Chondrocyte (in vitro differentiated cells): Measurements from ENCODE around the gene LRRC4B. TPM values are rescaled to one million over a fixed set of nuclear protein-coding genes. Genes with fewer than 3 reads are reported as not detected.

Experiments
- DNase-seq: peaks from one replicate; pipeline ENCODE4 v3.0.0; 2021; ENCODE audit warnings: mixed read lengths, low spot score
- H3K27ac Mint-ChIP-seq: one replicate; pipeline ENCODE4 v1.8.0; 2021; ENCODE audit warnings: mild to moderate bottlenecking, moderate library complexity, mixed read lengths; ENCODE audit not compliant: unreplicated experiment
- H3K27me3 Mint-ChIP-seq: 2 replicates; pipeline ENCODE4 v1.8.0; 2021; ENCODE audit warnings: low read depth, mixed read lengths
- H3K36me3 Mint-ChIP-seq: 2 replicates; pipeline ENCODE4 v1.8.0; 2021; ENCODE audit warnings: low read depth, mixed read lengths
- H3K4me1 Mint-ChIP-seq: 2 replicates; pipeline ENCODE4 v1.8.0; 2021; ENCODE audit warnings: low read depth, mild to moderate bottlenecking, mixed read lengths
- H3K4me3 Mint-ChIP-seq: one replicate; pipeline ENCODE4 v1.8.0; 2021; ENCODE audit warnings: mild to moderate bottlenecking, moderate library complexity, mixed read lengths; ENCODE audit not compliant: unreplicated experiment
- H3K9me3 Mint-ChIP-seq: 2 replicates; pipeline ENCODE4 v1.8.0; 2021; ENCODE audit warnings: low read depth, mixed read lengths
- total RNA-seq: library from RNA; stranded (reverse); gene quantifications from 3 replicates; pipeline ENCODE4 v1.2.1, GENCODE V29; 2021
- TF ChIP-seq, protein P1 (sequence below): fragments of 200-600 bp; sonication (generic); IDR thresholded peaks from 2 replicates; pipeline ENCODE4 v1.5.0; 2021; ENCODE audit warnings: antibody characterized with exemption, mild to moderate bottlenecking, moderate library complexity

LRRC4B gene
- total RNA-seq, 1 donor from 2014 or later: 0.52 TPM

GRCh38 chr19:50490991-50491472 lies 77.2 kb downstream of the LRRC4B start:
- Mint-ChIP-seq H3K4me3 (no peak overlapping the region), H3K27ac (no peak overlapping the region), H3K36me3 (peaks cover 9% of the 10 kb centered on the region), H3K4me1 (peaks cover 9% of the 10 kb centered on the region), H3K9me3 (peaks cover 5% of the 10 kb centered on the region), H3K27me3 (peaks cover 65% of the 10 kb centered on the region)
- TF ChIP-seq, protein P1, sequence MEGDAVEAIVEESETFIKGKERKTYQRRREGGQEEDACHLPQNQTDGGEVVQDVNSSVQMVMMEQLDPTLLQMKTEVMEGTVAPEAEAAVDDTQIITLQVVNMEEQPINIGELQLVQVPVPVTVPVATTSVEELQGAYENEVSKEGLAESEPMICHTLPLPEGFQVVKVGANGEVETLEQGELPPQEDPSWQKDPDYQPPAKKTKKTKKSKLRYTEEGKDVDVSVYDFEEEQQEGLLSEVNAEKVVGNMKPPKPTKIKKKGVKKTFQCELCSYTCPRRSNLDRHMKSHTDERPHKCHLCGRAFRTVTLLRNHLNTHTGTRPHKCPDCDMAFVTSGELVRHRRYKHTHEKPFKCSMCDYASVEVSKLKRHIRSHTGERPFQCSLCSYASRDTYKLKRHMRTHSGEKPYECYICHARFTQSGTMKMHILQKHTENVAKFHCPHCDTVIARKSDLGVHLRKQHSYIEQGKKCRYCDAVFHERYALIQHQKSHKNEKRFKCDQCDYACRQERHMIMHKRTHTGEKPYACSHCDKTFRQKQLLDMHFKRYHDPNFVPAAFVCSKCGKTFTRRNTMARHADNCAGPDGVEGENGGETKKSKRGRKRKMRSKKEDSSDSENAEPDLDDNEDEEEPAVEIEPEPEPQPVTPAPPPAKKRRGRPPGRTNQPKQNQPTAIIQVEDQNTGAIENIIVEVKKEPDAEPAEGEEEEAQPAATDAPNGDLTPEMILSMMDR: no peak
- DNase-seq: peak; percentile 84

DNA sequence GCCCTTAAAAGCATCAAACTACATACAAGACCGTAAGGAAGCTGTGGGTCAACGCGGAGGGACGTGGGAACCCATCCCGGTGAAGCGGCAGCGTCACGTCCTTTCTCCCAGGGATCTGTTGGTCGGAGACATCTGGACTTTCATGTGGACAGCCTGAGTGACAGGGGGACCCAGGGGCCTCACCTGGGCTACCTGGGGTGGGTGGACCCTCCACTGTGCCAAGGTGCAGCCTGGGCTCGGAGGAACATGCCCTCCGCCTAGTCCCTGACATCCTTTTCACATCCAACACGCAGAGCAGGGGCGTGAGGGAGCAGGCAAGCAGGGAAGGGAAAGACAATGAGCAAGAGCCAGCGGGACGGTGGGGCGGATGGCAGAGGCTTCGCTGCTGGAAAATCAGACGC lies 77.8 kb downstream of the LRRC4B start:
- TF ChIP-seq, protein P1: no peak
- peaks cover 14% of the 10 kb centered on the region for H3K36me3 Mint-ChIP-seq
- peak; percentile 79 for DNase-seq
- H3K4me3 Mint-ChIP-seq: no peak overlapping the region
- peaks cover 69% of the 10 kb centered on the region for H3K27me3 Mint-ChIP-seq
- H3K9me3 Mint-ChIP-seq: peaks cover 5% of the 10 kb centered on the region
- H3K4me1 Mint-ChIP-seq: peaks cover 9% of the 10 kb centered on the region
- H3K27ac Mint-ChIP-seq: no peak overlapping the region

- peaks cover 5% of the 10 kb centered on the region for H3K9me3 Mint-ChIP-seq
These were observed 78.7 kb downstream of the LRRC4B start for GRCh38 chr19:50489461-50490011.

DNA sequence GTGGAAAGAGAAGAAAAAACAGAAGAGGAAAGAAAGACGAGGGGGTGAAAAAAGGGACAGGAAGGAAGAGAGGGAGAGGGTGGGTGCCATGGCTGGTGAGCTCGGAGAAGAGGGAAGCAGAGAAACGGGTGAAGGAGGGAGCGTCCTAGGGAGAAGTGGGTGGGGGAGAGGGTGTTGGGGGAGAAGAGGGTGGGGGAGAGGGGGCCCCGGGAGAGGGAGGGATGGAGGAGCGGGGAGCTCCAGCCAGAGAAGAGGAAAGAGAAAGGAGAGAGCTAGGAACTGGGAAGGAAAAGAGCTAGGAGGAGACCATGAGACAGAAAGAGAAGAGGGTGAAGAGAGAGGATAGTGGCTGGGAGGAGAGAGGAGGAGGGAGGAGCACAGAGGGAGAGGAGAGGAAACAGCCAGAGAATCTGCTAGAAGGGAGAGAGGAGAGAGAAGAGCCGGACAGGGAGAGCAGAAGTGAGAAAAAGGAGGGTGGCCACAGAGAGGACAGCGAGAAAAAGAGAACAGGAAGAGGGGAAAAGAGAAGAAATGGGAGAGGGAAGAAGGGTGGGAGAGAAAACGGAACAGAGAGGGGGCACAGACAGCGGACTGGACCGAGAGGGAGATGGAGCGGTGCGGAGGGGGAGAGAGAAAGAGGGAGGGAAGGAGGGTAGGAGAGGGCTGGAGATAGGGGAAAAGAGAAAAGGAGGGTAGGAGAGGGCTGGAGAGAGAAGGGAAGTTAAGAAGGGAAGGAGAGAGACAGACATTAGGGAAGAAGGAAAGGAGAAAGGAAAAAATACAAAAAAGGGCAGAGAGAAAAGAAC lies 79.6 kb downstream of the LRRC4B start:
- Mint-ChIP-seq H3K9me3 (peaks cover 5% of the 10 kb centered on the region), H3K4me3 (no peak overlapping the region), H3K27ac (no peak overlapping the region), H3K4me1 (peaks cover 9% of the 10 kb centered on the region), H3K27me3 (peaks cover 63% of the 10 kb centered on the region), H3K36me3 (peaks cover 20% of the 10 kb centered on the region)
- TF ChIP-seq, protein P1: no peak
- peak; percentile 9 for DNase-seq

More at GRCh38 chr19:50489461-50490011, 78.7 kb downstream of the LRRC4B start:
- Mint-ChIP-seq H3K36me3 (peaks cover 20% of the 10 kb centered on the region), H3K27me3 (peaks cover 66% of the 10 kb centered on the region), H3K27ac (no peak overlapping the region), H3K4me1 (peaks cover 9% of the 10 kb centered on the region), H3K4me3 (no peak overlapping the region)
- TF ChIP-seq, protein P1: no peak
- DNase-seq: peak; percentile 72

DNA sequence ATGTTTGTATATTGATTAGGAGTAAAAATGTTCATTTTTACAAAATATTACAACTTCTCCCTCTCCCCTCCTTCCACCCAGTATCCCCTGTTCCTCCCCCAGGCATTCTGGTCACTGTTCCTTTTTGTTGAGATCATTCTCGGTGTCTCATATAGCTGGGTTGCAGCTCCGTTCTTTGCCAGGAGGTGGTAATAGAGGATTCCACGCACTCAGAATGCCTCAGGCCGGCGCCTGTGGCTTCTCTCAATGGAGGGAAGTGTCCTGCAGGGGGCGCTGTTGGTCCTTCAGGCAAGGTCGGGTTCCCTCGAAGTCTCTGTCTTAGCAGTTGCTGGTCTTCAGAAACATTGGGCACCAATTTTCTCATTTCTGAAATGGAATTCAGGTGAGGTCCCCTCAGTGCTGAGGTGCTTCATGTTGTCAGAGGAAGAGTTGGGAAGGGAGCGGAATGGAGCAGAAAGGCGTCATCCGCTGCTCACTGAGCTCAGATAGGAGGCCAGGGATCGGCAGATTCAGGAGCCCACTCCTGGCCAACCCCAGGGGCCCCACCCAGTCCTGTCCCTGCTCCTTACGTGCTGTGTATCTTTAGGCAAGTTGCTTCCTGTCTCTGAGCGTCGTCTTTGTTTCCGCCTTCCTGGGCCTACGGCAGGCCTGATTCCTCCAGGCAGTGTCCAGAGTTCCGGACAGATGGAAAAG lies 81.3 kb downstream of the LRRC4B start:
- H3K27ac Mint-ChIP-seq: no peak overlapping the region
- H3K4me3 Mint-ChIP-seq: no peak overlapping the region
- H3K27me3 Mint-ChIP-seq: peaks cover 56% of the 10 kb centered on the region
- H3K4me1 Mint-ChIP-seq: peaks cover 7% of the 10 kb centered on the region
- peak; percentile 40 for DNase-seq
- TF ChIP-seq, protein P1: peak; percentile 74
- H3K9me3 Mint-ChIP-seq: peaks cover 5% of the 10 kb centered on the region
- H3K36me3 Mint-ChIP-seq: peaks cover 20% of the 10 kb centered on the region
